Ramos (cell line): ENCODE measurements around the gene LY86.
"Not testable (repeated sequence)": the region's sequence is repeated elsewhere in the genome, so short reads cannot be mapped to it uniquely, and the experiment has no call there.

Experiments
- in situ Hi-C: fragments of 300-500 bp; cut with MboI; formaldehyde crosslinking; loops from one replicate; pipeline ENCODE4 v1.14.3; 2022; ENCODE audit warnings: low sequenced_read_pairs; ENCODE audit not compliant: unreplicated experiment

LY86 gene

DNA sequence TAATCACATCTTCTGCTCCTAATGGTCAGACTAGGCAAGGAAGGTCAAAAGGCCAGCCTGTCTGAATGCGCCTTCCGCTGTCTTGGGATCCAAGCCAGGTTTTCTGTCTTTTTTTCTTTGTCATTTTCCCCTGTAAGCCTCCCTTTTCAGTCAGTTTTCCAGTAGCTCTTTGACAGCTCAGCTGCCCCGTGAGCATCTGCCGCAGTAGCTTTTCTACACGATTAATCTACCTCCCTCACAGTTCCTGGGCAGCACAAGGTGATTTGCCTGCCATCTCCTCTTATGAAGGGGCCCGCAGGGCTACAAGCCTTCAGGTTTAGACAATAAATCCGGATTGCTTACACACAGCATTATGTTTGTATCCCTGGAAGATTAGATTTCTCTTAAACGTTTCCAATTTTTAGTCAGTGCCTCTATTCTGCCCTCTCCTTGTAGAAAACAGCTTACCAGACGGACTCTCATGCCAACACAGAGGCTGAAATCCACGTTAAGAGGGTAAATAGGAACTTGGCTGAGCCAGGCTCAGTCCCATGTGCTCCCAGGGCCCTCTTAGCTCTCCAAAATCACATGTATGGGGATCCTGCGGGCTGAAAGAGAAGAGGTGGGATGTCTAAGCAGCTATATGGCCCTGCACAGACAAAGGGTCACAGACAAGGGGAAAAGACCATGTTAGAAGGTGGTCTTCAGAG is 77.2 kb downstream of the LY86 start:
- in situ Hi-C loops = no loop called here

DNA sequence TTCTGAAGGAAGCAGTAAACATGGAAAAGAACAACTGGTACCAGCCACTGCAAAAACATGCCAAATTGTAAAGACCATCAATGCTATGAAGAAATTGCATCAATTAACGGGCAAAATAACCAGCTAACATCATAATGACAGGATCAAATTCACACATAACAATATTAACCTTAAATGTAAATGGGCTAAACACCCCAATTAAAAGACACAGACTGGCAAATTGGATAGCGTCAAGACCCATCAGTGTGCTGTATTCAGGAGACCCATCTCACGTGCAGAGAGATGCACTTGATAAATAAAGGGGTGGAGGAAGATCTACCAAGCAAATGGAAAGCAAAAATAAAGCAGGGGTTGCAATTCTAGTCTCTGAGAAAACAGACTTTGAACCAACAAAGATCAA is 81.6 kb downstream of the LY86 start:
- in situ Hi-C loops = not testable (repeated sequence)

DNA sequence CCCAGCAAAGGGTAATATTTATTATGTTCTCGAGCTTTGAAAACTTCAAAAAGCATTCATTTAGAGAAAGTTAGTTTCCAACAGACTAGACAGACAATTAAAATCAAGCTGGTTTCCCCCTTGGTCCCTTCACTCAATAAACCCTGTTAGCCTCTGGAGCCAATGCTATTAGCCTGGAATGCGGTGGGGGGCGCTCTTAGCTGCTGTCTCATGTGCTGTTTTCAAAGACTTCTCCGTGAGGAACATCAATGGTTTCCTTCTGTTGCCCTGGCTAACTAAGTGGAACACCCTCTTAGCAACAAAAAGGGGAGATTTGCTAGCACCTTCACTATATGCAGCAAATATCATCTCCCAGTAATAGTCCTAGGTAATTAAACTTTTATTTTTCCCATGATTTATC is 86.4 kb downstream of the LY86 start:
- in situ Hi-C loops = loop anchor here (25.0 kb wide), 1 partner anchor 937 kb away; no protein-coding TSS in a partner anchor

DNA sequence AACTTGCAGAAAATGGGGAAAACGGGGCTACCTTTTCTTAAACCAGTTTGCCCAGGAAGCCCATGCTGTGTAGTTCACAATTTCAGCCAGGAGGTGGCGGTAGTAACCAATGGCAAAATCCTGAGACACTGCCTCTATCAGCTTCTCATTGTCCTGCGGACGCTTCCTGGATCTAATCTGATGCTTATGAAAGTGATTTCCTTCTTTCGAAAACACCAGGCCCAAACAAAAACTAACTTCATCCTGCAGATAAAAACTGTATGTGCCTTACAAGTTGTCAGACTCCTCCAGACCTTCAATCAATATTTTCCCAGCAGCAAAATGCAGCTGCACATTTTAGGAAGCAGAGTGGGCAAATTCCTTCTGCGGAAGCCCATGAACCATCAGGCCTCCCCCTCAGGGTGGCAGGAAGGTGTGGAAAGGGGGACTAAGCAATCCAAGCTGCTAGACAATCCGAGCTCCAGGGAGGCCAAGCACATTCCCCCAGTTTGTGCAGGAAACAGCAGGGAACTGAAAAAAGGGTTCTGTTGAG is 88.5 kb downstream of the LY86 start:
- in situ Hi-C loops = loop anchor here (25.0 kb wide), 1 partner anchor 935 kb away; no protein-coding TSS in a partner anchor

DNA sequence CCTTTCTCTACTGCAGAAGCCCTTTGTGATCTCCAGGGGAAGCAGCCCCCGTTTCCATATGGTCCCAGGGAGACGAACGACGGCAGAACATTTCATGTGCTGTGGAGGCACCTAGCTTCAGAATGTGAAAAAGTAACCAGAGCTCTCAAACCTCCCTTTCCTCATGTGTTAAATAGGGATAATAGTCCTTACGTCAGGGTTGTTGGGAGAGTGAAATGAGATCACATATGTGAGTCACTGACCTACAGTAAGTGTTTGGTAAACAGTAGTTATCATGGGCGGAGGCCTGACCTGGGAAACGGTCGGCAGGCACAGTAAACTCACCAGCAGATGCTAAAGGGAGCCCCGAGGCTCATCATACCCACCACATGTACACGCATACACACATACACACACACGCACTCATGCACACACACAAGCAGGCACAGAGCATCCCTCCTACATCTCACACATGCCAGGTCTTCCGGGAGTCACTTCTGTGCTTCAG is 89.7 kb downstream of the LY86 start:
- in situ Hi-C loops = loop anchor here (25.0 kb wide), 1 partner anchor 934 kb away; no protein-coding TSS in a partner anchor

DNA sequence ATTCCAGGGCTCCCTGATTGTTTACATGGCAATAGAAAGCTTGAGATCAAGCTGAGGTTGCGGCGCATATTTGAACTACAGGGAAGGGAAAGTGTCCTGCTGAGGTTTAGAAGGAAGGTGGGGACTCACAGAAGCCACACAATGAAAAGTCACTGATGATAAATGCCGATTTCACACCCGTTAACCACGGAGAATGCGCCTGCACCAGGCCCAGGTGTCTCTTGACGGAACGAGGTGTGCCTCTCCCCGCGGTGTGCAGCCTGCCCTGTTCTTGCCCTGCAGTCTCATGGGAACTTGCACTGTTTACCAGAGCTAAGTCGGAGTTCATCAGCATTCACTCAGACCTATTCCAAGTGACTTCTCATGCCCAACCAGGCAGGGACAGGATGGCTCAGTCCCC is 90.3 kb downstream of the LY86 start:
- in situ Hi-C loops = loop anchor here (25.0 kb wide), 1 partner anchor 933 kb away; no protein-coding TSS in a partner anchor

DNA sequence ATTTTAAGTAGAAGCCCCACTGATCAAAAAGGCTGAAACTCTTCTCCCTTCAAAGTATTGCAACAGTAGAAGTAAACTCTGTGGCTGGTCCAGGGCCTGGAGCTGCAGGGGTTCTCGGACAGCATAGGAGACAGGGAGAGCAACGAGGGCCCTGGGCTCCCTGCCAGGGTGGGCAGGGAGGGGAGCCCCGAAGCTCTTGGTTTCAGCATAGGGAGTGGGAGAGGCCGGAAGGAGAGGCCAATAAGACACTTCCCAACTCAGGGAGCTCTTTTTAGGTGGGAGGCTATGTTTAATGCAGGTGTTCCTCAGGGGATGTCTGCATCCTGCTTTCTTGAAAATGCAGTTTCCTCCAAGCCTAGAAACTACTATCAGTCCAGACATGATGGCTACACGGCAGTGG is 91.1 kb downstream of the LY86 start:
- in situ Hi-C loops = loop anchor here (25.0 kb wide), 1 partner anchor 933 kb away; no protein-coding TSS in a partner anchor

DNA sequence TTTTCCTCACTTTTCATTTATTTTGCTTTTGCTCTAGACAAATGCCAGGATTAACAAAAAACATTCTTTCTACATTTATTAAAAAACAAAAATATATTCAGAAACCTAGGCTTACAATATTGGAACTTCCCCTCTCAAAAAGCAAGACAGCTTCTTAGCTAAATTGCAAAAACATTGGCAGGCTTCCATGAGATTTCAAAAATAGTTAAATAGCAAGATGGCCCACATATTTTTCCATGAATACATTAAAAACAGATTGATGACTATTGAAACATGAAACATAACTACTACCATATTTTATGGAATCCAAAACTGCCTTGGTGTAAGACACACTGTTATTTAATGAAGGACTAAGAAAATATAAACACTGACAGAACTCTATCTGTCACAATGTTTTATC is 92.0 kb downstream of the LY86 start:
- in situ Hi-C loops = loop anchor here (25.0 kb wide), 1 partner anchor 932 kb away; no protein-coding TSS in a partner anchor

DNA sequence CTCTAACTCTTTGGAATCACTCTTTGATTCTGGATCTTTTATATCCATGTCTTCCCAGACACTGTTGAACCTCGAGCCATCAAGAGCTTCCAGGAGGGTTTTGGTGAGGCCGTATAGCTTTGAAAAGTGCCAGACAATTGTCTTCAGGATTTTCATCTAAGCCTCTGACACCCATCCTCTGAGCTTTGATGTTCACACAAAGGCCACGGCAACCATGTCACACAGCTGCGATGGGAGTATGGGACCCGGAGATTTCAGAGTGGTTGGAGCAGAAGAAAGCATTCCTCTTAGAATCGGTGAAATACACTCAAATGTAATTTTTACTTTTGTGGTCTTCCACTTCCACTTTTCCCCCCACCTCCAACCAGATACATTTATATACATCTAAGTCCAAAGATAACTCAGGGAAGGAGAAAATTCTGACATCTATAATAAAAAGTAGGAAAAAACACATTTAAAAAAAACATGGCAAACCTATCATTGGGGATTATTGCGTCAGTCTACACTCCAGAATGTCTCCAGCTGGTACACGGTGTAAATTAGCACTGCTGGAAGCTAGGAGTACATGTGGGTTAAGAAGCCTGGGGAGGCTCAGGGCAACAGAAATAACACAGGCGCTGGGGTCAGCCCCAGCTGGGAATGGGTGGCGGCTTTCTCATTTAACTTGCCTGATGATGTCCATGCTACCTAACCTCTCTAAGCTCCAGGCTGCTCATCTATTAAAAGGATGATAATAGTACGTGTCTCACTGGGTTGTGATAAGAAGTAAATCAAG is 92.7 kb downstream of the LY86 start:
- in situ Hi-C loops = loop anchor here (25.0 kb wide), 1 partner anchor 931 kb away; no protein-coding TSS in a partner anchor

DNA sequence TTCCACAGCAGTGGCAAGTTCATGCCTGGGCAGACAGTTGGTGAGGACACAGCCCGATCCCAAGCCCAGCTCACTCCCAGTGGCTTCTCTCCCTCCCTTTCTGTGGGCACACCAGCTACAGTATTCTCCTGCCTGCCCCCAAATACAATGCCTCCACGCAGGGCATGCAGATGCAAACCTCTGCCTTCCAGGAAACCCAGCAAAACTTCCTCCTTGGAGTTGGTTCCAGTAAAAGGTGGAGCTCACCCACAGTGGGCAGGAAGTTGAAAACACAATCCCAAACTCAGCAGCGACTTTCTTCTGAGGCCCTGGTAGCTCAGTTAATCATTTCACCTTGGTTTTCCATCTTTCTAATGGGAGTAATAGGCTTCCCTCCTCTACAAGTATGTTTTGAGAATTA is 93.7 kb downstream of the LY86 start:
- in situ Hi-C loops = loop anchor here (25.0 kb wide), 1 partner anchor 930 kb away; no protein-coding TSS in a partner anchor

DNA sequence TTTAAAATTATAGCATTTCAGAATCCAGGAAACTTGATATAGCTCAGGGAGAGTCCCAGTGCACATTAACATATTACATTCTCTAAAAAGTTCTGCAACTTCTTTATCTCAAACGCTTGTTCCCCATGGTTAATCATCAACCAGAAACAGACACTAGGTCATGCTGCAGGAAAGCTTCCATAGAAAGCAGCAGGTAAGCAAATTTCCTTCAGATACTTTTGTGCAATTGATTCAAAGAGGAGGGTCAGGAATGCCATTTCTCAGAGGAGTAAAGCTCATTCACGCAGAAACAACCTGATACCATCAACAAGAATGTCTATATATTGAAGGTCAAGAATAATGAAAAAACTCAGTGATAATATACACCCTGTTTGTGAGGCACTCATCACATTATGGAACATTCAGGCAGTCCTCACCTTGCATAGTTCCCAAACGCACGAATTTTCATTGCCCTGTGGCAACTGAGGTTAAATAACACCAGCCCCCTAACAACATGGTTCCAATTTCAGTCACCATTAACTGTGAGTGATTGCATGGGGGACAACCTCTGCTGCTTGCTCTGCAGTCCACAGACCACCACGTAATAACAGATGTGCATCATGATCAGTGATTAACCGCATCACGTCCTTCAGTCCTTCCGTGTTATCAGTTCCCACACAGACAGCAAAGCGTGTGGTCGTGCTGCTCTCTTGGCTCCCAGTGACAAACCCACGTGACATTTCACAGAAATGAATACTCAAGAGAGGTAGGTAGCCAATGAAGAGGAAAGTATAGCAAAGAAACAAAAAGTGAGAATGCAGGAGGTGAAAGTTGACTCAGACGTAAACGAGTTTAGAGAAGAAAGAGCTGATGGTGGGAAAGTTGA is 95.7 kb downstream of the LY86 start:
- in situ Hi-C loops = loop anchor here (25.0 kb wide), 1 partner anchor 928 kb away; no protein-coding TSS in a partner anchor

DNA sequence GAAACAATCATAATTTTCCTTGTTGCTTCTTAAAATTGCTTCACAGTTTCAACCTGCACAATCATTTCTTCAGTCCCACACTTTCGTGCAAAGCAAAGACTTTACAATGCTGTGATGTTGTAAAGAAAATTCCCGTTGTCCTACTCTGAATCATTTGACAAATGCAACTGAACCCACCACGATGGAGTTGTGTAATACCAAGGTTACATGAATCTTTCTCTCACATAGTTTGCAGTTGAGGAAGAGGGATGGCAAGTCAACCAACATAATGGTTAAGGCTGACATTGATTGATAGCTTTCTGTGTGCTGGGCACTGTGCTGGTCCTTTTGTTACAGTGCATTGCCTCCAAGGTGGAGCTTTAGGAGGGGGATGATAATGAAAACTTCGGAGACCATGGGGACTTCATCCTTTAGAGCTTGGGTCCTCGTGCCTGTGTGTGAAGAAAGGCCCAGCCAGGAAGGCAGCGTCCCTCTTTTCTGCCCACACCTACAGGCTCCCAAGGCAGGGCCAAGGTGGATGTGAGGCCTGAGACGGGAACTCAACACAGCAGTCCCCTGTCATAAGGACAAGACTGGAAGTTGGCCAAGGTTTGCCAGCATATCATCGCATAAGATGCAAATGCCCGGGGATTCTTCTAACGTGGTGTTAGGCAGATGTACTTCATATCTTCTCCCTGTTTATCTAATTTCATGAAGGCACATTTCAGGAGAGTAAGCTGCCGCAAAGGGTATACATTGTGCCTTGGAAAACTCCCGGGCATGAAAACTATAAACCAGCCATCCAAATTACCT is 96.9 kb downstream of the LY86 start:
- in situ Hi-C loops = loop anchor here (25.0 kb wide), 1 partner anchor 927 kb away; no protein-coding TSS in a partner anchor

DNA sequence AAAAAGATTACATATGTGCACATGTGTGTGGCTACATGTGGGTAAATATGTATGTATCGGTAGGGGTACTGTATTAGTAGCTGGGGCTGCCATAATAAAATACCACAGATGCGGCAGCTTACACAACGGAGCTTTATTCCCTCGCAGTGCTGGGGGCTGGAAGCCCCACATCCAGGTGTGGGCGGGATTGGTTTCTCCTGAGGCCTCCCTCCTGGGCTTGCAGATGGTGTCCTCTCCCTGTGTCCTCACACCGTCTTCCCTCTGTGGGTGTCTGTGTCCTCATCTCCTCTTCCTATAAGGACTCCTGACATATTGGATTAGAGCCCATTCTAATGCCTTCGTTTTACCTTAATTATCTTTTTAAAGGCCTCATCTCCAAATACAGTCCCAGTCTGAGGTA is 97.7 kb downstream of the LY86 start:
- in situ Hi-C loops = loop anchor here (25.0 kb wide), 1 partner anchor 926 kb away; no protein-coding TSS in a partner anchor

DNA sequence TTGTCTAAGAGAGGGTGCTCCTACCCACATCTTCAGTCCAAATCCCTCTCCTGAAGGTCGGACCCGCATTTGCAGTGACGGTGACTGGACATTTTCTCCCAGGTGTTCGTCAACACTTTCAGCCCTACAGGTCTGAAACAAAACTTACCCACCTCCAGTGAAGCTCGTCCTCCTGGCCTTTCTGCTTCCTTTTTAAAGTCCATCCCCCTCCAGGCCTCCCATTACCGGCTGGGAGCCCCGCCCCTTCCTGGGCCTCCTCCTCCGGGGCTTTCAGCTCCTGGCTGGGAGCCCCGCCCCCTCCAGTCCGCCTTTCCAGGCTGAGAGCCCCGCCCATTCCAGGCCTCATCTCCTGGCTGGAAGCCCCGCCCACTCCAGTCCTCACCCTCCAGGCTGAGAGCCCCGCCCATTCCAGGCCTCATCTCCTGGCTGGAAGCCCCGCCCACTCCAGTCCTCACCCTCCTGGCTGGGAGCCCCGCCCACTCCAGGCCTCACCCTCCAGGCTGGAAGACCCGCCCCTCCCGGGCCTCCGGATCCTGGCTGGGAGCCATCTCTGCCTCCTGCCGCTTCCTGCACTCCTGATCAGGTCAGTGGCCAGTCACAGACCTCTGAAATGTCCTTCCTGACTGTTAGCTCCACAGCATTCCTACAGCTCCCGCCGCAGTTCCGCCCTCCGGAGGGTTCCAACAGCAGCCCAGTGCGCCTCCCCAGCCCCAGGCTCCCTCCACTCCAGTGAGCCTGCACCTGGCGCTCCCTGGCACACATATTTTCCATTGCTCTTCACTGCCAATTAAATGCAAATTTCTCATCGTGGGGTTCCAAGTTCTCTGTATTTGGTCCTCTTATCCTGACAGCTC is 98.5 kb downstream of the LY86 start:
- in situ Hi-C loops = loop anchor here (25.0 kb wide), 1 partner anchor 925 kb away; no protein-coding TSS in a partner anchor

DNA sequence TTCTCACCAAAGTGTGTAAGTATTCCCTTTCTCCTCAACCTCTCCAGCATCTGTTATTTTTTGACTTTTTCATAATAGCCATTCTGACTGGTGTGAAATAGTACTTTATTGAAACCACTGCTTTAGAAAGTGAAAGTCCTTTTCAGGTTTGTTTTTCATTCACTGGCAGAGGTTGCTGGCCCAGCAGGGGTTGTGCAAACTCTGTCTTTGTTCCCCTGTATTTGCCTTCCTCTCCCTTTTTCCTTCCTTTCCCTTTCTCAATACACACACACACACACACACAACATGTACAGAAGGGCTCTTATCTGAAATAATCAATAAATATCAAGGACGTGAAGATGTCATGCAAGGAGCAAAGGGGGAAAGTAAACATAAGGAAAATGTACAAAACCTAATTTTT is 99.8 kb downstream of the LY86 start:
- in situ Hi-C loops = loop anchor here (25.0 kb wide), 1 partner anchor 924 kb away; no protein-coding TSS in a partner anchor

DNA sequence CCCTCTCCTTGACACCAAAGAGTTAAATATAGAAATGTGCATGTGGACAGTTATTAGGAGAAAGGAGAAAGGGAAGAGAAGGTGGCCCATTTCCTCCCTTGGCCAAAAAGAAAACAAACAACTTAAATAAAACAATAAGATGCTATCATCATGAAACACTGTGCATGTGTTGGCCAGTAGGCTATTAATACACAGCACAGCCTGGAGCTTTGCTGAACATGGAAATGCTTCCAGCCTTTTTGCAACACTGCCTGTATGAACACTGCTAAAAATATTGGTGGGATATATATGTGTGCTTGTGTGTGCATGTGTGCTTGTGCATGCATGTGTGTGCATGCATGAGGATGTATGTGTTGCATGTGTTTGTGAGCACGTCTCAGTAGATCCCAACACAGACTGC is 100.4 kb downstream of the LY86 start:
- in situ Hi-C loops = loop anchor here (25.0 kb wide), 1 partner anchor 923 kb away; no protein-coding TSS in a partner anchor

DNA sequence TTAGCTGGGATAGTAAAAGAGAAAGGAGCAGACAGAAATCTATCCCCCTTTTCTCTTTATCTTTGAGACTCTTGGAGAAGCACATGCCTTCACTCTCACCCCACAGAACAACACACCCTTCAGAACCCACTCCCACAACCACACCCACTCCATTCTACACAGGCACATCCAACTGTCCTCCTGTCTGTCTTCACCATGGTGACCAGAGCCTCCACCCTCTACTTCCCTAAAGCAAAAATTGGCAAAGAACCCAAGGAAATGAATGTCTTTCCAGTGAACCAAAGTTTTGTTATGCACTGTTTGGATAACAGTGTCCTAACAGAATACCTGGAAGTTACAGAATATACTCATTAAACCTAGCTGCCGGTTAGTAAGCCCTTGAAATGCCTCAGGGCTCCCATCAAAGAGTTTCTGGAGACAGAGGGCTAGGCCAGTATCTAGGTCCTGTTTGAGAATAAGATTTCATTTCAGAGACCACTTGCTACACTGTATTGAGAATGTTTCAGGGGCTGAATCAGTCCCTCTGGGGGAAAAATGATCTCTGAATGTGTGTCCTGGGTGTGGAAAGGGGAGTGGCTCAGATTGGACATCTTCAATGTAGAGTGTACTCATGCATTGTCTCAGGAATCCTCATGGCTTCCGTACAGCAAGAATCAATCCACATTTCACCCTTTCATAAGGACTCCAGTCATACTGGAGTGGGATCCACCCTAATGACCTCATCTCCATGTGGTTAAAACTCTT is 101.1 kb downstream of the LY86 start:
- in situ Hi-C loops = loop anchor here (10.0 to 25.0 kb wide), 2 partner anchors 555 to 923 kb away; no protein-coding TSS in a partner anchor
